Measurements from ENCODE around the gene PARP8. TPM values are rescaled to one million over a fixed set of nuclear protein-coding genes. Genes with fewer than 3 reads are reported as not detected.

PARP8 gene
- total and polyA plus RNA-seq, 2 of the 8 experiments (the other 6 are each of a cell fraction or from before 2014, with no cell fraction given): 16.6 to 30.6 TPM

DNA sequence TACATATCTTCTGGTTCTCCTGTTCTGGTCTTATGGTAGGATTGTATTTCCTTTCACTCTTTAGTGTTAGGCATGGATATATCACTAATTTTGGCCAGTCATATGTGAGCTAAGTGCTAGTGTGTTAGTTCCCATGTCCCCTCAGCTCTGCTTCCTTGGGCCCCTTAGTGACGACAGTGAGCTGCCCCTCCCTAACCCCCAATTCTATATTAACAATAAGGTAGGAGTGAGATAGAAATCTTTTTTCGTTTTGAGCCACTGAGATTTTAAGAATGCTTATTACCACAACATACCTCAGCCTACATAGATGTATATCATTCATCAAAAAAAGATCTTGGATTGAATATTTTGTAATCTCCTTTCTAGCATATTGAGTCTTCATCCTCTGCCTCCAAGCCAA lies 100.5 kb downstream of the PARP8 start:
- no peak overlapping the region for H2BK120ac ChIP-seq (replicated peaks; ENCODE audit: low read depth, low read length)
- 81% methylated on average over 2 of the region's 2 CpGs; no CpG with 5 or more reads in 1 of the 2 experiments for WGBS, 2 experiments (ENCODE audit: extremely low coverage in 1 of 2, insufficient coverage in 1 of 2, insufficient read length in 1 of 2, insufficient replicate concordance in 2 of 2, low coverage in 1 of 2, low lambda C conversion rate in 2 of 2, missing lambda C conversion rate in 1 of 2)
- H2AK5ac ChIP-seq (ENCODE audit: low read depth, low read length): no peak overlapping the region
- DNase-seq (ENCODE audit: low read depth in 1 of 2, low spot score in 2 of 2) (no peak), FAIRE-seq (no peak)
- no peak overlapping the region for H3K27ac ChIP-seq (ENCODE audit: low read depth, low read length)
- TF ChIP-seq, protein P1, sequence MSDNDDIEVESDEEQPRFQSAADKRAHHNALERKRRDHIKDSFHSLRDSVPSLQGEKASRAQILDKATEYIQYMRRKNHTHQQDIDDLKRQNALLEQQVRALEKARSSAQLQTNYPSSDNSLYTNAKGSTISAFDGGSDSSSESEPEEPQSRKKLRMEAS (IDR thresholded peaks at IDR 0.05): no peak
- TF ChIP-seq POU5F1 (IDR thresholded peaks at IDR 0.05; ENCODE audit: low read depth, low read length): no peak
- no peak for TF ChIP-seq TAF7 (optimal IDR thresholded peaks at IDR 0.05; ENCODE audit: borderline replicate concordance, low read depth, low read length)
- TF ChIP-seq ZNF274 (IDR thresholded peaks at IDR 0.05; ENCODE audit: borderline replicate concordance, extremely low read depth, low read length): no peak
- no peak for TF ChIP-seq SP1 (IDR thresholded peaks at IDR 0.05; ENCODE audit: low read depth, low read length)
- H3K79me2 ChIP-seq (ENCODE audit: control insufficient read depth in 1 of 2, insufficient read depth in 2 of 2, low read length in 2 of 2): no peaks in the 10 kb centered on the region
- no peak overlapping the region for H4K8ac ChIP-seq (ENCODE audit: extremely low read depth, insufficient read depth, low read length)
- no peak overlapping the region for H4K91ac ChIP-seq (replicated peaks; ENCODE audit: insufficient read length, low read length)
- H3K4me3 ChIP-seq (ENCODE audit: extremely low read depth in 1 of 4, insufficient read depth in 2 of 4, low read depth in 3 of 4, low read length in 4 of 4): no peak overlapping the region
- H3K14ac ChIP-seq (ENCODE audit: insufficient read length): no peak overlapping the region
- no peak overlapping the region for H2BK12ac ChIP-seq (ENCODE audit: low read depth, low read length)
- H4K5ac ChIP-seq (ENCODE audit: insufficient read length, low read depth, low read length): no peak overlapping the region
- H2BK20ac ChIP-seq (ENCODE audit: low read length): no peak overlapping the region
- H3K36me3 ChIP-seq (ENCODE audit: control insufficient read depth in 2 of 4, insufficient read depth in 4 of 4, low read length in 3 of 4): peaks cover 0 to 5% (median 2%) of the 10 kb centered on the region in 4 experiments; a peak in 2 of 8 replicates
- no peak overlapping the region for H3K18ac ChIP-seq (ENCODE audit: extremely low read depth, low read length)
- no peaks in the 10 kb centered on the region for H3K79me1 ChIP-seq (ENCODE audit: low read depth, low read length)
- H3K9ac ChIP-seq (replicated peaks in 1 of 4; ENCODE audit: extremely low read depth in 1 of 4, low read depth in 3 of 4, low read length in 3 of 4): no peak overlapping the region
- H2BK5ac ChIP-seq (ENCODE audit: low read depth, low read length): no peak overlapping the region
- H3K4ac ChIP-seq (replicated peaks; ENCODE audit: insufficient read length, low read depth, low read length): no peak overlapping the region
- H3K23ac ChIP-seq (ENCODE audit: insufficient read length): no peak overlapping the region
- CTCF ChIA-PET (ENCODE audit: partially characterized antibody): interaction anchor here (1.5 kb wide), 1 partner anchor 29 kb away, joined by 6 read pairs; no protein-coding TSS in a partner anchor
- H2AFZ ChIP-seq (ENCODE audit: low read length): no peak overlapping the region
- H2BK15ac ChIP-seq (ENCODE audit: low read length): no peak overlapping the region
- no peak overlapping the region for H3K4me2 ChIP-seq (ENCODE audit: insufficient read depth in 1 of 2, low read depth in 2 of 2, low read length in 2 of 2)
- H3K27me3 ChIP-seq (replicated peaks in 1 of 4; ENCODE audit: control insufficient read depth in 3 of 4, extremely low read depth in 1 of 4, insufficient read depth in 3 of 4, low read length in 3 of 4): peaks cover 0 to 1% (median 0%) of the 10 kb centered on the region in 4 experiments; a peak in 1 of 7 replicates
- H3K4me1 ChIP-seq (replicated peaks in 1 of 4; ENCODE audit: control insufficient read depth in 3 of 4, insufficient read depth in 4 of 4, low read length in 3 of 4): no peaks in the 10 kb centered on the region
- no peaks in the 10 kb centered on the region for H3K23me2 ChIP-seq (ENCODE audit: low read depth, low read length)
- no peaks in the 10 kb centered on the region for H3K9me3 ChIP-seq (ENCODE audit: insufficient read depth in 2 of 2, low read depth in 1 of 2, low read length in 1 of 2)
- no peak overlapping the region for H3K56ac ChIP-seq (replicated peaks; ENCODE audit: insufficient read length, low read depth, low read length)
- no peaks in the 10 kb centered on the region for H4K20me1 ChIP-seq (replicated peaks in 1 of 2; ENCODE audit: control insufficient read depth in 1 of 2, insufficient read depth in 2 of 2, low read length in 2 of 2)
- POLR2A ChIA-PET (ENCODE audit: partially characterized antibody): interaction anchor here (1.4 kb wide), 2 partner anchors 14 to 99 kb away, joined by 3 read pairs; no protein-coding TSS in a partner anchor

Data from H1 (cell line).